Adipose tissue (tissue), 3 donors: ENCODE results near the gene MAST2. TPM values are rescaled to one million over a fixed set of nuclear protein-coding genes. Genes with fewer than 3 reads are reported as not detected.

Source experiments
- H3K27ac ChIP-seq: one replicate; pipeline ENCODE4 v1.5.1; 2013; ENCODE audit warnings: low read depth, low read length
- WGBS, 3 donors: extraction: QIAGEN DNeasy Blood & Tissue Kit; methylation state at CpG; one replicate each; pipeline ENCODE4 v1.1.7; 2013; 5-methylcytosine and 5-hydroxymethylcytosine counted together
- polyA plus RNA-seq, 3 donors: library from polyadenylated mRNA; stranded (reverse); fragments of 200-250 nt; gene quantifications; one replicate each; pipeline ENCODE4 v1.2.3, GENCODE V29; 2013
- donor health status: healthy with polysubstance abuse.
- donor health status: Bipolar disorder and iron deficiency.
- donor health status: healthy.

The MAST2 gene
- polyA plus RNA-seq, 3 donors, result 4.4 to 11.4 (median 7.7) TPM

GRCh38 chr1:45987204-45987603 lies 183.8 kb downstream of the MAST2 start:
- whole genome bisulfite sequencing, 3 donors, result 96 to 97% (median 96%) methylated on average over 4 of the region's 4 CpGs
- H3K27ac ChIP-seq, result no peak overlapping the region

DNA sequence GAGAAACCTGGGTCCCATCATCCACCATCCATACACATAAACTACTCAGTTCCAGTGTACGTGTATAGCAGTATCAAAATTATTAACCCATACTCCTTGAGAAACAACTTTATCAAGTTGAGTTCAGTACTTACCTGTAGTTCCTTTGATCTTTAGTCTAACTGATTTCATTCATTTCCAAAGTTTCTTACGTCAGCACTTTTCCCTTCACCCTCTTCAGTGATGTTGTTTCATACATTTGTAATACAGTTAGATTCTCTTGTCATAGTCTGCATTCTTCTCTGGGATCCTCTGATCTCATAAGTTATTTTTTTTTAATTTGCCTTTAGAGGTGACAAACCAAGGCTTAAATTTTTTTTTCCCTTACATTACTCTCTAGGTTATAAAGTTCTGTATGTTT lies 185.8 kb downstream of the MAST2 start:
- WGBS, 3 donors, result 96 to 99% (median 96%) methylated on average over 2 of the region's 2 CpGs
- no peak overlapping the region for H3K27ac ChIP-seq

DNA sequence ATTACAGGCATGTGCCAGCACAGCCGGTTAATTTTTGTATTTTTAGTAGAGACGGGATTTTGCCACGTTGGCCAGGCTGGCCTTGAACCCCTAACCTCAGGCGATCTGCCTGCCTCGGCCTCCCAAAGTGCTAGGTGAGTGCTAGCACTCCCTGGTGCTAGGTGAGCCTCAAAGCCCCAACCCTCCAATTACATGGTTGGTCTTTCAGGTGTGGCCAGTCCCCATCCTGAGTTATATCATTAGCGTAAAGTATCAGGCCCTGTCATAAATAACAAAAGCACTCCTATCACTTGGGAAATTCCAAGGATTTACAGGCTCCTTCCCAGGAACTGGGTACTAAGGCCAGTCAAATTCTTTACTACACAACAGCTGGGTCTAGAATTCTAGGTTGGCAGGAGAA lies 191.0 kb downstream of the MAST2 start:
- WGBS, 3 donors, result 93 to 97% (median 97%) methylated on average over 6 of the region's 6 CpGs
- no peak overlapping the region for H3K27ac ChIP-seq

DNA sequence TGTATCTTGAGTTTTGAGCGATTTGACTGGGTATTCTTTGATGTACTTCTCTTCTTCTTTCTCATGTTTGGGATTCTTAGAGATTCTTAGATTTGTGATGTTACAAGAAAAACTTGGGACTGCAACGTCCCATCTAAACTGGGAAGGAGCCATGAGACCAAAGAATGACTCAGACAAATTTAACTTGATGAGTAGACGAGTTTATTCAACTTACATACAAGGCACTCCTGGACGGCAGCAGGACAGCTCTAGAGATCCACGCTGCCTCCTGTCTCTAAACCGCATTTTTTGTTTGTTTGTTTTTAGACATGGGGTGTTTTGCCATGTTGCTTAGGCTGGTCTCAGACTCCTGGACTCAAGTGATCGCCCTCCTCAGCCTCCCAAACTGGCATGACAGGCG lies 191.9 kb downstream of the MAST2 start:
- H3K27ac ChIP-seq, result no peak overlapping the region
- WGBS, 3 donors, result 86 to 97% (median 92%) methylated on average over 8 of the region's 8 CpGs

DNA sequence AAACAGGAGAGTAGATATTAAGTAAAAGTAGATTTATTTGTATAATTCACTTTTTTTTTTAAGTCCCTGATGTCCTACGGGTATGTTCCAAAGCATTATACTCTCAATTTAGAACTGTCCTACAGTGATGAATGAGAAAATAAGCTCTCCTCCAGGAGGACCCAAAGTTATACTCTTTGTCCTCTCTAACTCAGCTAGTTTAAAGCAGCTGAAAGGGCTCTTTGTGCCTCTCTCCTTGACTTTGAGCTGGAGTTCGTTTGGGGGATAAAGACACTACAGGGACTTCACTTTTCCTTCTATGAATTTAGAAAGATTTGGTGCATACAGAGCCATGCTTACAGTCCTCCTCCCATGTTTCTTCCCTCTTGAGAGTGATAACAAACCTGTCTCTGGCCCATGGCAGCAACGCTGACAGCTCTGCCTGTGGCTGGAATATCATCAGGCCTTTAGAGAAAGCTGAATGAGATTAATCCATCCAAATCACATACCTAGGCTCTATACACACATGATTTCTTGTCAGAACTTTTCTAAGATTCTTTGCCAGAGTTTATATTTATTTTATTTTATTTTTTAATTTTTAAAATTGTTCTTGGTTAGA lies 194.7 kb downstream of the MAST2 start:
- 66 to 85% (median 74%) methylated on average over 3 of the region's 3 CpGs for WGBS, 3 donors
- H3K27ac ChIP-seq, result no peak overlapping the region

DNA sequence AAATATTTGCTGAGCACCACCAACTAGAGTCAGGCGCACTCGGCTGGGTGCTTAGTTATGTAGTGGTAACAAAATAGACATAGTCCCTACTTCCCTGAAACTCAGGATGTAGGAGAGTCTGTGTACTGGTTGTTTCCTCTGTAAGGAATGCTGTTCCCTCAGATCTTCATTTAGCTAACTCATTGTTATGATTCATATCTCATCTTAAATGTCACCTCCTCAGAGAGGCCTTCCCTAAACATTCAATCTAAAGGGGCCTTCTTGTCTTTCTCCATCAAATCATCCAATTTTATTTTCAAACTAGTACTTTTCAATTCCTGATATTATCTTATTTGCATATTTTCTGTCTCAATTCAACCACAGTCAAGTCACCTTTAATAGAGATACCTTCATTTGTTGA lies 196.1 kb downstream of the MAST2 start:
- no peak overlapping the region for H3K27ac ChIP-seq
- 96 to 98% (median 97%) methylated on average over 2 of the region's 2 CpGs for WGBS, 3 donors

DNA sequence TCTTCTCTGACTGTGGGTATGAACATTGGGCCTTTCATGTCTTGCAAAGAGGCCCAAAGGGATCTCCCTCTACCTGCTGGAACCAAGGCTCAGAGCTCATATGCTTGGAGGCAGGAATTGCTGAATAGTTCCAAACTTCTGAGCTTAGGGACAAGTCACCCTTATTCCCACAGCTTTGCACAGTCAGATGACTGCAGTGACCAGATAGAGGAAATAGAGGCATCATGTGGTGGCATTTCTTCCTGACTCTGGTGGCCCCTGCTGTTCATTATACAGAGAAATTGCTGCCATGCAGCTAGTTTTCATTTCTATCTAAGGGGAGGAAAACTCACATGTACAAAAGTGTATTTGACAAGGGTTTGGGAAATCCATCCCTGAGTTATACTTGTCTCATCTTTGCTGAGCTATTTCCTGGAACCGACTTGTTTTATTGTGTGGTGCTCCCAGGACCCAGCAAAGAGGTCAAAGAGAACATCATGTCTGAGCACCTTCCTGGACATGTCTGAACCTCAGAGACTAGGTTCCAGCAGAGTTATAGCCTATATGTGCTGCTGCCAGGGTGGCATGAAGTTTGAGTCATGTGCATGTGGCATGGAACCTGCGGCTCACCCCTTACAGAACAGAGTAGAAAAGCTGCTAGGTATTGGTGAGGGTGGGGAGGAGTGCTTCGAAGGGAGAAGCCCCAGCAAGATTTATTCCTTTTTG lies 197.8 kb downstream of the MAST2 start:
- WGBS, 3 donors, result 83 to 91% (median 88%) methylated on average over 3 of the region's 3 CpGs
- no peak overlapping the region for H3K27ac ChIP-seq

GRCh38 chr1:46002551-46003150 lies 199.2 kb downstream of the MAST2 start:
- H3K27ac ChIP-seq, result no peak overlapping the region
- 96 to 99% (median 99%) methylated on average over 3 of the region's 3 CpGs for WGBS, 3 donors

- H3K27ac ChIP-seq, result no peak overlapping the region
- WGBS, 3 donors, result 68 to 85% (median 71%) methylated on average over 5 of the region's 5 CpGs
Observed at GRCh38 chr1:46003315-46003714, 199.9 kb downstream of the MAST2 start.

GRCh38 chr1:46004492-46004891 lies 201.1 kb downstream of the MAST2 start:
- WGBS, 3 donors, result 95 to 96% (median 96%) methylated on average over 1 of the region's 1 CpG
- no peak overlapping the region for H3K27ac ChIP-seq

- WGBS, 3 donors, result 85 to 96% (median 95%) methylated on average over 1 of the region's 1 CpG
- H3K27ac ChIP-seq, result no peak overlapping the region
Observed at GRCh38 chr1:46005594-46005993, 202.2 kb downstream of the MAST2 start.

DNA sequence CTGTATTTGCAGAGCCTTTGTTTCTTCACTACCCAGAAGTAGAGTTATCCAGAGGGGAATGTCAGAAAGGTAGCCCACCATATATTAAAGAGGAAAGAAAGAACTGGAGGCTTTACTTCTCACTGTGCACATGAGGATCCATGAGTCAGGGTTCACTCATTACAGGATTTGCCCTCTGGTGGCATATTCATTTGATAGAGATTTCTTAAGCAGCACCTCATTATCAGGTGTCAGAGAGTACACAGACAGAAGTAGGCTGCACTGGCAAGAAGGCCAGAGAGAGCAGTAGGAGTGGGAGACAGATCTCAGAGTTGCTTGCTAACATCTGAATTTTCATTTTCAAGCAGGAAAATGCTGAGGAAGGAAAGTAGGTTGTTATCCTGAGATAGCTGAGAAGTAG lies 205.2 kb downstream of the MAST2 start:
- H3K27ac ChIP-seq, result no peak overlapping the region

GRCh38 chr1:46010611-46011010 lies 207.2 kb downstream of the MAST2 start:
- WGBS, 3 donors, result 92 to 97% (median 92%) methylated on average over 6 of the region's 6 CpGs
- no peak overlapping the region for H3K27ac ChIP-seq

GRCh38 chr1:46011121-46011695 lies 207.8 kb downstream of the MAST2 start:
- H3K27ac ChIP-seq, result no peak overlapping the region
- 88 to 92% (median 90%) methylated on average over 7 of the region's 7 CpGs for WGBS, 3 donors

GRCh38 chr1:46012236-46012635 lies 208.8 kb downstream of the MAST2 start:
- no peak overlapping the region for H3K27ac ChIP-seq
- WGBS, 3 donors, result 74 to 95% (median 91%) methylated on average over 1 of the region's 1 CpG

GRCh38 chr1:46013581-46013980 lies 210.2 kb downstream of the MAST2 start:
- H3K27ac ChIP-seq, result no peak overlapping the region
- WGBS, 3 donors, result 98 to 99% (median 99%) methylated on average over 3 of the region's 3 CpGs

DNA sequence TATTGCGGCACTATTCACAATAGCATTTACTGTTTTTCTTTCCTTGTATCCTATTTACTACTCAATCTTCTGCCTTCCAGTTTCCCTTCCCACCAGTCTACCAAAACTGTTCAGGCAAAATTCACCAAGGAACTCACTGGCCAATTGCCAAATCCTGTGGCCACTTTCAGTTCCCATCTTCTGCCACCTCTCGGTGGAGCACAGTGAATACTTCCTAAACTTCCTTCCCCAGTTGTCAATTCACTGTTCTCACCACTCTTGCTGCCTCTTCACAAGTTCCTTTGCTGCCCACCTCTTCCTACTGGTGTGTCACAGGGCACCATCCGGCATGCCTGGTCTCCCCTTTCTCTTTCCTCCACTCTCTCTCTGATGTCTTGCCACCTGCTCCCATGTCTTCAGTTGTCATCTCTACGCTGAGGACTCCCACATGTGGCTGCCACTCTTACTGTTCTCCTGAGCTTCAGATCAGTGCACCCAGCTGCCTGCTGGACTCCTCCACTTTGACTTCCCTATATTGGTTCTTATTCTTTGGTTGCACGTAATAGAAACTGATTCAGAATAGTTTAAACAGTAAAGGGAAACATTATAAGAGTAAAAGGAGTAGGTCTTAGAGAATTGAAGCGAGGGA lies 214.6 kb downstream of the MAST2 start:
- WGBS, 3 donors, result 79 to 92% (median 85%) methylated on average over 6 of the region's 6 CpGs

DNA sequence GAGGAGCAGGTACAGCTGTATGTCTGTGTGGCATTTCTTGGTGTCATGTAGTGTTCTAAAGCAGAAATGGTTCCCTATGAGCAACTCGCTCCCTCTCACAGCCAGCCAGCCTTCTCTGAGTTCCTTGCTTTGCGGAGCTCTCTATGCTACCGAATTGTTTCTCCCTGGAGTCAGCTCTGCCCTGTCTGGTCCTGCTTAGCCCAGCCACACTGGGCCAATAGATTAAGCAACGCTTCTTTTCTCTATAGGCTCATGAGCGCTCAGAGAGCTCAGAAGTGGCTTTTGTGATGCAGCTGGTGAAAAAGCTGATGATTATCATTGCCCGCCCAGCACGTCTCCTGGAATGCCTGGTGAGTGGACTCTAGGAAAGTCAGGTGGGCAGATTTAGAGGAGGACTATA lies 215.9 kb downstream of the MAST2 start:
- no peak overlapping the region for H3K27ac ChIP-seq
- 96 to 97% (median 96%) methylated on average over 7 of the region's 7 CpGs for WGBS, 3 donors

More for the DNA sequence above, 214.6 kb downstream of the MAST2 start:
- H3K27ac ChIP-seq, result no peak overlapping the region

DNA sequence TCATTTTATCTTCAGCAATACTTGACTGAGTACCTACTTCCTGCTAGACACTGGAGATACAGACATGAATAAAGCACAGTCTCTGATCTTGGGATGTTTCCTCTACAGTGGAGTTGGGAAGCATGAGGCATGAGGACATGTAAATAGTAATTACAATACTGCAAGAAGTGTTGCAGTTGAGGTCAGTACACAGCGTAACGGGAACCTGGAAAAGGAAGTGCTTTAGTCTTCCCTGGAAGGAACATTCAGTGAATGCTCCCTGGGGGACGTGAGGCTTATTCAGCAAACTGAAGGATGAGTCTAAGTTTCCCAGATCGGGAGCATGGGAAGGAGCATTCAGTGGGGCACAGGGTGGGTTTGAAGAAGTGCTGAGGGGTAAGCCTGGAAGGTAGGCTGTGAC lies 216.6 kb downstream of the MAST2 start:
- no peak overlapping the region for H3K27ac ChIP-seq
- 29 to 73% (median 35%) methylated on average over 4 of the region's 4 CpGs for WGBS, 3 donors
